ENCODE results near the gene RETREG3.

- TF ChIP-seq CTCF (IDR thresholded peaks at IDR 0.05; ENCODE audit: low read length) (no peak), EZH2phosphoT487 (IDR thresholded peaks at IDR 0.05; ENCODE audit: low read length) (no peak)
These were observed 45.6 kb downstream of the RETREG3 start for GRCh38 chr17:42563543-42563942.

All from MM.1S (cell line).